ENCODE results near the gene DHX16. TPM values are rescaled to one million over a fixed set of nuclear protein-coding genes. Genes with fewer than 3 reads are reported as not detected.

Gene DHX16
- total RNA-seq, 1 donor, result 32.0 TPM

DNA sequence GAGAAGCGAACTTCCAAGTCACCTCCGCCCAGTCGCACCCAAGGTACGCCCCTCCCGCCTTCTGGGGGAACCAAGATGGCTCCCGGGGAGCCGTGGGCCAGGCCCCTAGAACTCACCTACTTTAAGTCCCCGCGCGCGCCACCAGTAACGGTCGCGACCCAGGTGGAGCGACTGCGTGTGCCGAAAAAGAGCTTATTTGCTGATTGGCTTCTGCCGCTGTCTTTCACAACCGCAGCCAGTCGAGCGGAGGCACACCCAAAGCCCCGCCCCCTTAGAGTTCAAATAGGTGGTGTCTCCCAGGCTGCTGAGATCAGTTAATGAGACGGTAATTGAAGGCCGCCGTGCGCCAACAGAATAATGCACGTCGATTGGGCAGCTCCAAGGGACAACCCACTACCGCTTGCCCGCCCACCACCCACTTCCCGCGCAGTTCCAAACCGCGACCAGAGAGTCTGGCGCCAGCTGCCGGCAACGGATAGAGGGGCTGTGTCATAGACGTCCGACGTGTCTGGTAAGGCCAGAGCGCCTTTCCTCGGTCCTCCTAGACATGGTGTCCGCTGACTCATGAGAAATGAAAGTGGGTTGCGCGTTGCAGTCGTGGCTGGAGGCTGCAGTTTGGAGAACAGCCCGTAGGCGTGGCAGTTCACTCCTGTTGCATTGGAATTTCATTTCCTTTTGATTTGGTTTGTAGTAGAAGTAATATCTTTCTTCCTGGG, 44.5 kb upstream of the DHX16 start, which contains the start of gene MDC1:
Gene MDC1 (minus strand): TSS at position 153 of the 716 bp plus-strand sequence. CDS start 2,106 bp downstream, outside the sequence.
- H3K4me3 ChIP-seq (ENCODE audit: low read depth, low read length), result peak within 1 kb of the TSS; percentile 91
- peak; percentile 100 for DNase-seq (ENCODE audit: low read depth)
- TF ChIP-seq, protein P1, sequence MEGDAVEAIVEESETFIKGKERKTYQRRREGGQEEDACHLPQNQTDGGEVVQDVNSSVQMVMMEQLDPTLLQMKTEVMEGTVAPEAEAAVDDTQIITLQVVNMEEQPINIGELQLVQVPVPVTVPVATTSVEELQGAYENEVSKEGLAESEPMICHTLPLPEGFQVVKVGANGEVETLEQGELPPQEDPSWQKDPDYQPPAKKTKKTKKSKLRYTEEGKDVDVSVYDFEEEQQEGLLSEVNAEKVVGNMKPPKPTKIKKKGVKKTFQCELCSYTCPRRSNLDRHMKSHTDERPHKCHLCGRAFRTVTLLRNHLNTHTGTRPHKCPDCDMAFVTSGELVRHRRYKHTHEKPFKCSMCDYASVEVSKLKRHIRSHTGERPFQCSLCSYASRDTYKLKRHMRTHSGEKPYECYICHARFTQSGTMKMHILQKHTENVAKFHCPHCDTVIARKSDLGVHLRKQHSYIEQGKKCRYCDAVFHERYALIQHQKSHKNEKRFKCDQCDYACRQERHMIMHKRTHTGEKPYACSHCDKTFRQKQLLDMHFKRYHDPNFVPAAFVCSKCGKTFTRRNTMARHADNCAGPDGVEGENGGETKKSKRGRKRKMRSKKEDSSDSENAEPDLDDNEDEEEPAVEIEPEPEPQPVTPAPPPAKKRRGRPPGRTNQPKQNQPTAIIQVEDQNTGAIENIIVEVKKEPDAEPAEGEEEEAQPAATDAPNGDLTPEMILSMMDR (IDR thresholded peaks at IDR 0.05; ENCODE audit: insufficient read depth, low read depth, low read length), result peak; percentile 37

- TF ChIP-seq, protein P1 (IDR thresholded peaks at IDR 0.05; ENCODE audit: insufficient read depth, low read depth, low read length), result no peak
- peak overlapping the region; percentile 91 for H3K4me3 ChIP-seq (ENCODE audit: low read depth, low read length)
Measured at GRCh38 chr6:30716879-30717128, 44.0 kb upstream of the DHX16 start.

DNA sequence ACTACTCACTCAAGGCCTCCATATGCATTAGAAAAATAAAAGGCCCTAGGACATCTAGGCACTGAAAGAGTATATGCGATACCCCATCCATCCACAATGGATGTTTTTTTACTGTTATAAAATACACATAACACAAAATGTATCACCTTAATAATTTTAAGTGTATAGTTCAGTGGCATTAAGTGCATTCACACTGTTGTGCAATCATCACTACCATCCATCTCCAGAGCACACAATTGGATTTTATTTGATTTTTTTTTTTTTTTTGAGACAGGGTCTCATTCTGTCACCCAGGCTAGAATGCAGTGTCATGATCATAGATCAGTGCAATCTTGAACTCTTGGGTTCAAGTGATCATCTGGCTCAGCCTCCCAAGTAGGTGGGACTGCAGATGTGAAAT, 41.5 kb upstream of the DHX16 start:
- DNase-seq (ENCODE audit: low read depth), result no peak
- TF ChIP-seq, protein P1 (IDR thresholded peaks at IDR 0.05; ENCODE audit: insufficient read depth, low read depth, low read length), result no peak

More at GRCh38 chr6:30716879-30717128, 44.0 kb upstream of the DHX16 start:
- no peak for DNase-seq (ENCODE audit: low read depth)

GRCh38 chr6:30712441-30712945, 39.7 kb upstream of the DHX16 start:
- TF ChIP-seq, protein P1 (IDR thresholded peaks at IDR 0.05; ENCODE audit: insufficient read depth, low read depth, low read length), result no peak
- H3K4me3 ChIP-seq (ENCODE audit: low read depth, low read length), result no peak overlapping the region

More for the DNA sequence above, 41.5 kb upstream of the DHX16 start:
- H3K4me3 ChIP-seq (ENCODE audit: low read depth, low read length), result no peak overlapping the region

GRCh38 chr6:30711758-30712380, 39.1 kb upstream of the DHX16 start:
- TF ChIP-seq, protein P1 (IDR thresholded peaks at IDR 0.05; ENCODE audit: insufficient read depth, low read depth, low read length), result no peak
- H3K4me3 ChIP-seq (ENCODE audit: low read depth, low read length), result no peak overlapping the region
- DNase-seq (ENCODE audit: low read depth), result no peak

More at GRCh38 chr6:30712441-30712945, 39.7 kb upstream of the DHX16 start:
- DNase-seq (ENCODE audit: low read depth), result no peak

DNA sequence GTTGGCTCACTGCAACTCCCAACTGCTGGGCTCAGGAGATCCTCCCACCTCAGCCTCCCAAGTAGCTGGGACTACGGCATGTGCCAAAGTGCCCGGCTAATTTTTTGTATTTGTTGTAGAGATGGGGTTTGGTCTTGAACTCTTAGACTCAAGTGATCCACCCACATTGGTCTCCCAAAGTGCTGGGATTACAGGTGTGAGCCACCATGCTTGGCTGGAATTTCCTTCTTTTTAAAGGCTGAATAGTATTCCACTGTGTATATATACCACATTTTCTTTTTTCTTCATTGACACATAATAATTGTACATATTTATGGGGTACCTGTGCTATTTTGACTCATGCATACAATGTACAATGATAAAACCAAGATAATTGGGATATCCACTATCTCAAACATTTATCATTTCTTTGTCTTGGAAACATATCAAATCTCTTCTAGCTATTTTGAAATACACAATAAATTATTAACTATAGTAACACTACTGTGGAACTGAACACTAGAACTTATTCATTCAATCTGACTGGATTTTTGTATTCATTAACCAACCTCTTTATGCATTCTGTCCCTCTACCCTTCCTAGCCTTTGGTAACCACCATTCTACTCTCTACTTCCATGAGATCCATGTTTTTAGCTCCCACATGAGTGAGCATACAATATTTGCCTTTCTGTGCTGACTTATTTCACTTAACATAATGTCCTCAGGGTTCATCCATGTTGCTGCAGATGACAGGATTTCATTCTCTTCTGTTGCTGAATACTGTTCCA, 36.5 kb upstream of the DHX16 start:
- H3K4me3 ChIP-seq (ENCODE audit: low read depth, low read length), result no peak overlapping the region
- TF ChIP-seq, protein P1 (IDR thresholded peaks at IDR 0.05; ENCODE audit: insufficient read depth, low read depth, low read length), result no peak
- DNase-seq (ENCODE audit: low read depth), result no peak

Measured in fibroblast of villous mesenchyme (primary cell).